HepG2 (cell line): ENCODE data around the gene CERS5. TPM values are rescaled to one million over a fixed set of nuclear protein-coding genes. Genes with fewer than 3 reads are reported as not detected.

ENCODE experiments used
- ERF ChIP-seq: IDR thresholded peaks from 2 replicates; pipeline ENCODE4 v1.6.1; 2018; ENCODE audit warnings: missing biosample characterization, missing genetic modification reagents
- MAZ ChIP-seq, 2 experiments: sonication (generic) in 1 of 2; formaldehyde crosslinking in 1 of 2; IDR thresholded peaks; 2 replicates each; pipeline versions ENCODE4 v1.5.0 to v1.6.1; 2012 to 2020; ENCODE audit warnings: low read depth in 2 of 2, mild to moderate bottlenecking in 2 of 2, borderline replicate concordance in 1 of 2, improper control_type of control experiment in 1 of 2, low read length in 1 of 2, missing genetic modification reagents in 1 of 2, moderate library complexity in 1 of 2
- MEIS1 ChIP-seq: sonication (generic); formaldehyde crosslinking; IDR thresholded peaks from 2 replicates; pipeline ENCODE4 v1.9.0; 2021; ENCODE audit warnings: mild to moderate bottlenecking, missing genetic modification reagents, moderate library complexity, borderline replicate concordance
- MTF2 ChIP-seq: sonication (generic); formaldehyde crosslinking; IDR thresholded peaks from 2 replicates; pipeline ENCODE4 v1.5.0; 2020; ENCODE audit warnings: missing genetic modification reagents, borderline replicate concordance
- PRDM4 ChIP-seq: sonication (generic); formaldehyde crosslinking; IDR thresholded peaks from 2 replicates; pipeline ENCODE4 v1.9.0; 2021; ENCODE audit warnings: missing genetic modification reagents, borderline replicate concordance
- TFDP2 ChIP-seq: sonication (generic); formaldehyde crosslinking; IDR thresholded peaks from 2 replicates; pipeline ENCODE4 v1.4.0; 2020; ENCODE audit warnings: missing genetic modification reagents
- THAP11 ChIP-seq: IDR thresholded peaks from 2 replicates; pipeline ENCODE4 v1.6.1; 2016; ENCODE audit warnings: missing biosample characterization, missing genetic modification reagents
- ZBTB25 ChIP-seq: IDR thresholded peaks from 2 replicates; pipeline ENCODE4 v1.6.1; 2018; ENCODE audit warnings: missing genetic modification reagents
- ZNF280B ChIP-seq: sonication (generic); formaldehyde crosslinking; IDR thresholded peaks from 2 replicates; pipeline ENCODE4 v1.5.0; 2020; ENCODE audit warnings: missing genetic modification reagents, mild to moderate bottlenecking, borderline replicate concordance
- ZNF44 ChIP-seq: sonication (generic); formaldehyde crosslinking; IDR thresholded peaks from 2 replicates; pipeline ENCODE4 v1.5.1; 2020; ENCODE audit warnings: mild to moderate bottlenecking, missing genetic modification reagents
- ZNF512B ChIP-seq: sonication (generic); formaldehyde crosslinking; IDR thresholded peaks from 2 replicates; pipeline ENCODE4 v1.5.1; 2020; ENCODE audit warnings: missing genetic modification reagents, mild to moderate bottlenecking, borderline replicate concordance
- ZNF570 ChIP-seq: sonication (generic); formaldehyde crosslinking; IDR thresholded peaks from 2 replicates; pipeline ENCODE4 v1.4.0; 2020; ENCODE audit warnings: mild to moderate bottlenecking, missing genetic modification reagents, borderline replicate concordance
- ZNF576 ChIP-seq: sonication (generic); formaldehyde crosslinking; IDR thresholded peaks from 2 replicates; pipeline ENCODE4 v1.4.0; 2020; ENCODE audit warnings: mild to moderate bottlenecking, missing genetic modification reagents
- ZNF629 ChIP-seq: sonication (generic); formaldehyde crosslinking; conservative IDR thresholded peaks from 2 replicates; pipeline ENCODE4 v1.5.0; 2020; ENCODE audit warnings: missing genetic modification reagents
- ZNF703 ChIP-seq: sonication (generic); formaldehyde crosslinking; IDR thresholded peaks from 2 replicates; pipeline ENCODE4 v1.5.1; 2020; ENCODE audit warnings: missing genetic modification reagents, mild to moderate bottlenecking, moderate library complexity, borderline replicate concordance
- ZNF879 ChIP-seq: sonication (generic); formaldehyde crosslinking; IDR thresholded peaks from 2 replicates; pipeline ENCODE4 v1.8.1; 2023; ENCODE audit warnings: missing genetic modification reagents
- polyA plus RNA-seq, 8 experiments: library from polyadenylated mRNA; depleted of rRNA in 3 of 8; stranded (reverse) in 7 of 8; unstranded in 1 of 8; fragments of >200 nt; fragmentation: Illumina TruSeq in 4 of 8; extraction: Trizol in 4 of 8; gene quantifications; 2 replicates each; pipeline versions ENCODE4 v1.2.1 to v1.2.3, GENCODE V29; 2011 to 2016; ENCODE audit warnings: low read depth in 4 of 8, missing spikeins in 1 of 8, mixed read lengths in 1 of 8; ENCODE audit not compliant: insufficient read depth in 1 of 8
- total RNA-seq, 5 experiments: library from RNA; depleted of rRNA; stranded (reverse); fragments of >200 nt; fragmentation: Illumina TruSeq; extraction: Trizol; gene quantifications; 2 replicates each; pipeline ENCODE4 v1.2.3, GENCODE V29; 2016; ENCODE audit warnings: low read depth in 1 of 5

CERS5 gene
- total and polyA plus RNA-seq, 2 of the 13 experiments (the other 11 are each of a cell fraction or from before 2014, with no cell fraction given), result 22.3 to 48.8 TPM

- TF ChIP-seq ZBTB25 (CRISPR knock-in tag) (no peak), MAZ (IDR thresholded peaks at IDR 0.05; ENCODE audit: borderline replicate concordance, low read depth, low read length) (peak; percentile 46; the same call in 1 of the 2 replicates), MAZ (CRISPR knock-in tag; IDR thresholded peaks at IDR 0.05; ENCODE audit: low read depth) (no peak), ZNF576 (CRISPR knock-in tag) (no peak), MTF2 (CRISPR knock-in tag) (no peak), ZNF629 (CRISPR knock-in tag) (no peak), ZNF44 (CRISPR knock-in tag) (no peak), TFDP2 (peak; percentile 30; the same call in 1 of the 2 replicates), PRDM4 (no peak), ZNF512B (CRISPR knock-in tag) (no peak), ERF (CRISPR knock-in tag) (no peak), ZNF879 (no peak), MEIS1 (CRISPR knock-in tag) (no peak), ZNF280B (CRISPR knock-in tag) (no peak), ZNF703 (CRISPR knock-in tag) (no peak), THAP11 (CRISPR knock-in tag) (peak; percentile 27; the same call in 1 of the 2 replicates), ZNF570 (CRISPR knock-in tag) (no peak)
Observed at GRCh38 chr12:50103767-50104321, 63.3 kb downstream of the CERS5 start, which contains the start of gene GPD1 (continued).
